Measurements from ENCODE around the gene SLC52A3. TPM values are rescaled to one million over a fixed set of nuclear protein-coding genes. Genes with fewer than 3 reads are reported as not detected.

The SLC52A3 gene
- total RNA-seq, 2 experiments from 2014 or later, result not detected

DNA sequence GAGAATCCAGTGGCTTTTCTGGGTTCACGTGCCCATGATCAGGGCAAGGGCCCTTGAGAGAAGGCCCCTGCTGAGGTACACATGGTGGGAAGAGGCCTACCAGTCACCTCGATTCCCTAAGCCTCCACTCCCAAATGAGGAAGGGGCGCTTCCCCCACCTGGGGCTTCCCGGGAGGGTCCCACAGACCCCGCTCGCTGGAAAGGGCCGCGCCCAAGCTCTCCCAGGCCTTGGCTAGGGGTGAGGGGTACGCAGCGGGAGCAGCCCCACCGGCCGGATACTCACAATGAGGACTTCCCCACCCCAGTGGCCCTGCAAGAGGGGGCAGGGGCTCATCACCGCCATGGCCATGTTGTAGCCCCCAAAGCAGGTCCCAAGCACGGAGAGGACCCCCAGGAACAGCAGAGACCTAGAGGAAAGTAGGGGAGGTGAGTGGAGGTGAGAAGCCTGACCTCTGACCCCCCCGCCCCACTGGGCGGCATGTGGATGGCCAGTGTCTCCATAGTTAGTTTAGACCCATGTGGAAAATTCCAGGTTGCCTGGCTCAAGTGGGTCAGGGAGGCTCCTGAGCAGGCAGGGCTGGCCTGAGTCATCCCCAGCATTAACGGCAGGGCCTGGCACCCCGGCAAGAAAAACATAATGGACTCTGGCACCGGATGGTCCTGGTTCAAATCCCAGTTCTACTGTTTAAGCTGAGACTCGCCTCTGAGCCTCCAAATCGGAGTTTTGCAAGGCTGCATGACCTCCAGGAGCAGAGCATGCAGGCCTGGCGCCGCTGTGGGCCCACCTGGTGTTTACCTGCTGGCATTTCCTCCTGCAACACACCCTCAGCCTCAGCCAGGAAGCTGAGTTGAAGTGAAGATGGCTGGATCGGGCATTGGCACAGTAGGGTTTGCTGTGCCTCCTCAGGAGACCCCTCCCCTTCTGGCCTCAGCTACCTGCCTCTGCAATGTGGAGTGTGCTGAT lies 6.6 kb downstream of the SLC52A3 start:
- Mint-ChIP-seq H3K4me1 (ENCODE audit: low read depth) (peaks cover 6% of the 10 kb centered on the region), H3K4me3 (no peak overlapping the region), H3K9me3 (ENCODE audit: insufficient read depth) (no peaks in the 10 kb centered on the region), H3K27ac (no peak overlapping the region), H3K27me3 (ENCODE audit: low read depth) (peaks cover 6% of the 10 kb centered on the region), H3K36me3 (ENCODE audit: low read depth) (no peaks in the 10 kb centered on the region)
- ChIA-PET POLR2A (no interaction called here), CTCF (interaction anchor here (1.5 to 1.9 kb wide), 3 partner anchors 8 to 194 kb away, joined by 5 to 12 read pairs (median 10); no protein-coding TSS in a partner anchor)
- DNase-seq (no peak), ATAC-seq (no peak)

- Mint-ChIP-seq H3K9me3 (ENCODE audit: insufficient read depth) (no peaks in the 10 kb centered on the region), H3K27ac (no peak overlapping the region), H3K4me1 (ENCODE audit: low read depth) (peaks cover 6% of the 10 kb centered on the region), H3K36me3 (ENCODE audit: low read depth) (no peaks in the 10 kb centered on the region), H3K4me3 (no peak overlapping the region), H3K27me3 (ENCODE audit: low read depth) (peaks cover 6% of the 10 kb centered on the region)
- peak; percentile 39 for DNase-seq
- ATAC-seq, result peak; percentile 65
- ChIA-PET POLR2A (no interaction called here), CTCF (interaction anchor here (1.0 to 1.9 kb wide), 4 partner anchors 9 to 123 kb away, joined by 3 to 12 read pairs (median 7); no protein-coding TSS in a partner anchor)
These were observed 7.4 kb downstream of the SLC52A3 start for GRCh38 chr20:760751-761417.

- H3K4me3 Mint-ChIP-seq, result no peak overlapping the region
- no peak overlapping the region for H3K27ac Mint-ChIP-seq
- CTCF ChIA-PET, result no interaction called here
These were observed 10.8 kb downstream of the SLC52A3 start for GRCh38 chr20:757506-757905.

GRCh38 chr20:755941-756340 lies 12.4 kb downstream of the SLC52A3 start:
- Mint-ChIP-seq H3K4me1 (ENCODE audit: low read depth) (peaks cover 10% of the 10 kb centered on the region), H3K27me3 (ENCODE audit: low read depth) (peaks cover 8% of the 10 kb centered on the region), H3K36me3 (ENCODE audit: low read depth) (no peaks in the 10 kb centered on the region), H3K9me3 (ENCODE audit: insufficient read depth) (no peaks in the 10 kb centered on the region), H3K27ac (no peak overlapping the region), H3K4me3 (no peak overlapping the region)
- DNase-seq (no peak), ATAC-seq (no peak)
- POLR2A ChIA-PET, result no interaction called here
- CTCF ChIA-PET, result interaction anchor here (0.7 kb wide), 1 partner anchor 18 kb away, joined by 3 read pairs; no protein-coding TSS in a partner anchor

More at GRCh38 chr20:757506-757905, 10.8 kb downstream of the SLC52A3 start:
- no peak for ATAC-seq
- Mint-ChIP-seq H3K36me3 (ENCODE audit: low read depth) (no peaks in the 10 kb centered on the region), H3K9me3 (ENCODE audit: insufficient read depth) (no peaks in the 10 kb centered on the region), H3K4me1 (ENCODE audit: low read depth) (peaks cover 10% of the 10 kb centered on the region), H3K27me3 (ENCODE audit: low read depth) (peaks cover 8% of the 10 kb centered on the region)
- POLR2A ChIA-PET, result no interaction called here
- no peak for DNase-seq

DNA sequence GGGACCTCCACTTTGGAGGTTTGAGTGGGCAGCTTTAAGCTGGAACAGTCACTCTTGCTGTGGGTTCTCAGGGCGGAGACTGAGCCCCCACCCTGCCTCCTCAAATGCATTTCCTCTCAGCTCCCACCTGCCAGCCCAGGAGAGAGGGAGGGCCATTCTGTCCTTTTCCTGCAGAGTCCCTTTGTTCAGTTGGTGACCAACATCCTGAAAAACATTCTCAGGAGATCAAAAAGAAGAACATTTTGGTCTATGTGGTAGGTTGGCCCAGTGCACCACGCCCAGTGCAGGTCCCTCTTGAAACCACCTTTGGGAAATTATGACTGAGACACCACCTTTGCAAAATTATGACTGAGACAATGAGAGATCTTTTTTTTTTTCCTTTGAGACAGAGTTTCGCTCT lies 13.4 kb downstream of the SLC52A3 start:
- DNase-seq (no peak), ATAC-seq (no peak)
- H3K9me3 Mint-ChIP-seq (ENCODE audit: insufficient read depth), result no peaks in the 10 kb centered on the region
- peaks cover 8% of the 10 kb centered on the region for H3K27me3 Mint-ChIP-seq (ENCODE audit: low read depth)
- no peaks in the 10 kb centered on the region for H3K36me3 Mint-ChIP-seq (ENCODE audit: low read depth)
- POLR2A ChIA-PET, result no interaction called here
- peaks cover 10% of the 10 kb centered on the region for H3K4me1 Mint-ChIP-seq (ENCODE audit: low read depth)
- CTCF ChIA-PET, result no interaction called here
- no peak overlapping the region for H3K27ac Mint-ChIP-seq
- H3K4me3 Mint-ChIP-seq, result no peak overlapping the region

- CTCF ChIA-PET, result no interaction called here
- peaks cover 10% of the 10 kb centered on the region for H3K4me1 Mint-ChIP-seq (ENCODE audit: low read depth)
These were observed 14.2 kb downstream of the SLC52A3 start for GRCh38 chr20:753897-754635.

DNA sequence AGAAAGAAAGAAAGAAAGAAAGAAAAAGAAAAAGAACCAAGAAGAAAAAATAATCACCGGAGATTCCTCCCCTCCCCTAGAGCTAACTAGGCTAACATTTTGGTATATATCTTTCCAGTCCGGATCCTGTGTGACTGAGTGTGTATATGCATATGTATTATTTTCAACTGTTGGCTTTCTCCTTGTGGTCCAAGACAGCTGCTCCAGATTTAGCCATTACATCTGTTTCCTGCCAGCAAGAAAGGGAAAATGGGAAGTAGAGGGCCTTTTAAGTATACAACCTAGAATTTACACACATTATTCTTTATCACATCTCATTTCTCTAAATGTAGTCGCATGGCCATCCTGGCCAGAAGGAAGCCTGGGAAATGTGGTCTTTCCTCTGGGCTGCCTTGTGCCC lies 15.2 kb downstream of the SLC52A3 start:
- DNase-seq (no peak), ATAC-seq (no peak)
- H3K9me3 Mint-ChIP-seq (ENCODE audit: insufficient read depth), result no peaks in the 10 kb centered on the region
- peaks cover 5% of the 10 kb centered on the region for H3K27me3 Mint-ChIP-seq (ENCODE audit: low read depth)
- H3K4me1 Mint-ChIP-seq (ENCODE audit: low read depth), result peaks cover 10% of the 10 kb centered on the region
- H3K4me3 Mint-ChIP-seq, result no peak overlapping the region
- H3K27ac Mint-ChIP-seq, result no peak overlapping the region
- POLR2A ChIA-PET, result no interaction called here
- CTCF ChIA-PET, result no interaction called here
- H3K36me3 Mint-ChIP-seq (ENCODE audit: low read depth), result no peaks in the 10 kb centered on the region

More at GRCh38 chr20:753897-754635, 14.2 kb downstream of the SLC52A3 start:
- DNase-seq (no peak), ATAC-seq (no peak)
- no peak overlapping the region for H3K4me3 Mint-ChIP-seq
- H3K36me3 Mint-ChIP-seq (ENCODE audit: low read depth), result no peaks in the 10 kb centered on the region
- H3K9me3 Mint-ChIP-seq (ENCODE audit: insufficient read depth), result no peaks in the 10 kb centered on the region
- POLR2A ChIA-PET, result no interaction called here
- H3K27me3 Mint-ChIP-seq (ENCODE audit: low read depth), result peaks cover 8% of the 10 kb centered on the region
- H3K27ac Mint-ChIP-seq, result peak overlapping the region; percentile 39

GRCh38 chr20:752291-752690 lies 16.0 kb downstream of the SLC52A3 start:
- ATAC-seq (no peak), DNase-seq (no peak)
- ChIA-PET CTCF (no interaction called here), POLR2A (no interaction called here)
- Mint-ChIP-seq H3K27ac (no peak overlapping the region), H3K27me3 (ENCODE audit: low read depth) (peaks cover 2% of the 10 kb centered on the region), H3K36me3 (ENCODE audit: low read depth) (no peaks in the 10 kb centered on the region), H3K4me3 (no peak overlapping the region), H3K4me1 (ENCODE audit: low read depth) (peaks cover 4% of the 10 kb centered on the region), H3K9me3 (ENCODE audit: insufficient read depth) (no peaks in the 10 kb centered on the region)

- no peak overlapping the region for H3K27ac Mint-ChIP-seq
- POLR2A ChIA-PET, result no interaction called here
- no peak overlapping the region for H3K4me3 Mint-ChIP-seq
- DNase-seq (no peak), ATAC-seq (no peak)
- H3K27me3 Mint-ChIP-seq (ENCODE audit: low read depth), result peaks cover 2% of the 10 kb centered on the region
- H3K36me3 Mint-ChIP-seq (ENCODE audit: low read depth), result no peaks in the 10 kb centered on the region
- peaks cover 4% of the 10 kb centered on the region for H3K4me1 Mint-ChIP-seq (ENCODE audit: low read depth)
- CTCF ChIA-PET, result no interaction called here
- no peaks in the 10 kb centered on the region for H3K9me3 Mint-ChIP-seq (ENCODE audit: insufficient read depth)
These were observed 16.5 kb downstream of the SLC52A3 start for GRCh38 chr20:751761-752160.

GRCh38 chr20:750801-751200 lies 17.5 kb downstream of the SLC52A3 start:
- DNase-seq (no peak), ATAC-seq (no peak)
- Mint-ChIP-seq H3K27me3 (ENCODE audit: low read depth) (peaks cover 2% of the 10 kb centered on the region), H3K36me3 (ENCODE audit: low read depth) (no peaks in the 10 kb centered on the region), H3K4me3 (no peak overlapping the region), H3K9me3 (ENCODE audit: insufficient read depth) (peaks cover 2% of the 10 kb centered on the region), H3K4me1 (ENCODE audit: low read depth) (peaks cover 4% of the 10 kb centered on the region), H3K27ac (no peak overlapping the region)
- CTCF ChIA-PET, result no interaction called here
- POLR2A ChIA-PET, result no interaction called here

DNA sequence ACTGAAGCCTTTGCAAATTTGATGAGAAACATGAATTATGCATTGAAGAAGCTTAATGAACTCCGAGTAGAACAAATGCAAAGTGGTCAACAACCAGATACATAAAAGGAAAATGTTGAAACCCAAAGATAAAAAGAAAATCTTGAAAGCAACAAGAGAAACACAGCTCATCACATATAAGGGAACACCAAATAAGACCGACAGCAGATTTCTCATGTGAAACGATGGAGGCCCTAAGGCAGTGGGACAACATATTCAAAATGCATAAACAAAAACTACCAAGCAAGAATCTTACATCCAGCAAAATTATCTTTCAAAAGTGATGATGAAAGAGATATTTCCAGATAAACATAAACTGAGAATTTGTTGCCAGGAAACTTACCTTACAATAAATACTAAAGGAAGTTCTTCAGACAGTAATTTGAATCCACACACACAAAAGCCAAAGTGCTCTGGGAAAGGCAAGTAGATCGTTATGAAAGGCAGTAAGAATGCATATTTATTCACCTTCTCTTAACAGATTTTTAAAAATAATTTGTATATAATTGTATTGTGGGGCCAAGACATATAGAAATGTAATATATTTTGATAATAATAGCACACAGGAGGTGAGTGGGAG lies 22.5 kb downstream of the SLC52A3 start:
- Mint-ChIP-seq H3K4me3 (no peak overlapping the region), H3K27me3 (ENCODE audit: low read depth) (no peaks in the 10 kb centered on the region), H3K36me3 (ENCODE audit: low read depth) (peaks cover 3% of the 10 kb centered on the region), H3K4me1 (ENCODE audit: low read depth) (no peaks in the 10 kb centered on the region), H3K9me3 (ENCODE audit: insufficient read depth) (peaks cover 7% of the 10 kb centered on the region), H3K27ac (no peak overlapping the region)
- ChIA-PET POLR2A (no interaction called here), CTCF (no interaction called here)
- ATAC-seq (no peak), DNase-seq (no peak)
